PC-3 (cell line): Measurements from ENCODE around the gene RXRA. TPM values are rescaled to one million over a fixed set of nuclear protein-coding genes. Genes with fewer than 3 reads are reported as not detected.

ENCODE experiments used
- ATAC-seq: fragments of 200-7000 bp; cut with Tn5 transposase; 2 replicates; pipeline ENCODE4 v1.9.1; 2020; ENCODE audit warnings: mild to moderate bottlenecking, moderate library complexity
- BruUV-seq: library from RNA; stranded (reverse); fragments of 400-500 nt; replicated peaks from 2 replicates; lab custom pipeline; 2021; lab: Mats Ljungman, UMichigan
- CTCF ChIA-PET: fragments of 300-600 bp; sonication (Branson Sonifier 250); formaldehyde crosslinking; loops from one replicate; lab custom pipeline; 2022; ENCODE audit warnings: antibody characterized with exemption; lab: Charles Lee
- POLR2A ChIA-PET: fragments of 300-600 bp; sonication (Branson Sonifier 250); formaldehyde crosslinking; loops from one replicate; lab custom pipeline; 2022; ENCODE audit warnings: antibody characterized with exemption; ENCODE audit not compliant: unreplicated experiment; lab: Charles Lee
- DNase-seq: peaks from one replicate; pipeline ENCODE4 v3.0.0-alpha.2; 2015
- H2AFZ ChIP-seq: fragments of 300-600 bp; sonication (generic); 2 replicates; pipeline ENCODE4 v1.6.0; 2016; ENCODE audit warnings: antibody characterized with exemption, low read length
- H3F3A ChIP-seq: fragments of 300-600 bp; sonication (generic); one replicate; pipeline ENCODE4 v1.6.0; 2017; ENCODE audit warnings: antibody characterized with exemption, low read length, control low read depth, mild to moderate bottlenecking; ENCODE audit not compliant: unreplicated experiment
- H3K27ac ChIP-seq: fragments of 300-600 bp; sonication (generic); 2 replicates; pipeline ENCODE4 v1.5.1; 2016; ENCODE audit warnings: mild to moderate bottlenecking, low read length
- H3K27me3 ChIP-seq: fragments of 300-600 bp; sonication (generic); 2 replicates; pipeline ENCODE4 v1.6.1; 2016; ENCODE audit warnings: low read length, mixed read lengths
- H3K36me3 ChIP-seq: fragments of 300-600 bp; sonication (generic); 2 replicates; pipeline ENCODE4 v1.6.1; 2016; ENCODE audit warnings: low read depth, mixed run types, low read length, mixed read lengths
- H3K4me1 ChIP-seq: fragments of 300-600 bp; sonication (generic); 2 replicates; pipeline ENCODE4 v1.5.1; 2016; ENCODE audit warnings: low read length; ENCODE audit not compliant: insufficient read depth
- H3K4me2 ChIP-seq: fragments of 300-600 bp; sonication (generic); 2 replicates; pipeline ENCODE4 v1.6.0; 2016; ENCODE audit warnings: low read length
- H3K4me3 ChIP-seq: fragments of 300-600 bp; sonication (generic); 2 replicates; pipeline ENCODE4 v1.5.1; 2016; ENCODE audit warnings: mild to moderate bottlenecking, low read length, mixed read lengths
- H3K79me2 ChIP-seq: fragments of 300-600 bp; sonication (generic); 2 replicates; pipeline ENCODE4 v1.6.1; 2017; ENCODE audit warnings: low read length, mixed read lengths
- H3K9ac ChIP-seq: fragments of 300-600 bp; sonication (generic); 2 replicates; pipeline ENCODE4 v1.6.0; 2016; ENCODE audit warnings: mild to moderate bottlenecking, low read length
- H3K9me2 ChIP-seq: fragments of 300-600 bp; sonication (generic); replicated peaks from 2 replicates; pipeline ENCODE4 v1.6.1; 2016; ENCODE audit warnings: mixed run types, low read length, mixed read lengths
- H3K9me3 ChIP-seq: fragments of 300-600 bp; sonication (generic); 2 replicates; pipeline ENCODE4 v1.6.1; 2016; ENCODE audit warnings: low read length, mixed read lengths
- H4K20me1 ChIP-seq: fragments of 300-600 bp; sonication (generic); 2 replicates; pipeline ENCODE4 v1.6.1; 2016; ENCODE audit warnings: low read length, mixed read lengths
- EZH2 ChIP-seq: fragments of 300-600 bp; sonication (generic); IDR thresholded peaks from one replicate; pipeline ENCODE4 v1.6.1; 2017; ENCODE audit warnings: antibody characterized with exemption, mild to moderate bottlenecking, low read length; ENCODE audit not compliant: unreplicated experiment
- EZH2phosphoT487 ChIP-seq: fragments of 300-600 bp; sonication (generic); IDR thresholded peaks from 2 replicates; pipeline ENCODE4 v1.6.1; 2018; ENCODE audit warnings: mild to moderate bottlenecking, antibody characterized with exemption, low read length, borderline replicate concordance
- intact Hi-C: fragments of 100-400 bp; cut with micrococcal nuclease; formaldehyde crosslinking; loops from 2 replicates; pipeline ENCODE4 v1.9.0; 2023
- total RNA-seq: library from RNA; depleted of rRNA; stranded (reverse); fragments of >200 nt; gene quantifications from 2 replicates; pipeline ENCODE4 v1.2.3, GENCODE V29; 2014
- TF ChIP-seq, protein P1 (sequence below): fragments of 300-600 bp; sonication (generic); conservative IDR thresholded peaks from 2 replicates; pipeline ENCODE4 v1.5.1; 2017; ENCODE audit warnings: antibody characterized with exemption, low read depth, mild to moderate bottlenecking, low read length

The RXRA gene
- total RNA-seq, 1 experiment from 2014 or later, result 17.5 TPM

DNA sequence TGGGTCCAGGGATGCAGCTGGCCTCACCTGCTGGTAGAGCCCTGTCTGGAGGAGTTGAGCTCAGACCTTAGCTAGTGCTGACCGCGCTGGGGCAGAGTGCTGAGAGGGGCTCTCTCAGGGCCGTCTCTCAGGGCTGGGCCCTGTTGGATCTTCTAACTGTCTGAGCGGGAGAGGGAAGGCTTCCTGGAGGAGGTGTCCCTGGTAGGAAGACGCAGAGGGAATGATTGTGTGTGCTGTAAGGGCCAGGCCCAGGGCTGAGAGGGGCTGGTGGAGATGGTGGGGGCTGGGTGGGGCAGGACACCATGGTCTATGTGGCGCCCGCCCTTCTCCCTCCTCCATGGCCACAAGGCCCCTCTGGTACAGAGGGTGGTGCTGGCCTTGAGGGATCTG, 55.0 kb downstream of the RXRA start:
- no peak overlapping the region for H3K9ac ChIP-seq
- H3K27ac ChIP-seq, result no peak overlapping the region
- POLR2A ChIA-PET, result no interaction called here
- no peaks in the 10 kb centered on the region for H3K9me3 ChIP-seq
- H3K4me1 ChIP-seq, result peaks cover 55% of the 10 kb centered on the region
- no peaks in the 10 kb centered on the region for H4K20me1 ChIP-seq
- BruUV-seq, result no TSS peak
- intact Hi-C loops, result no loop called here
- H3K4me3 ChIP-seq, result no peak overlapping the region
- H3K4me2 ChIP-seq, result no peak overlapping the region
- CTCF ChIA-PET, result no interaction called here
- no peaks in the 10 kb centered on the region for H3F3A ChIP-seq
- H3K27me3 ChIP-seq, result no peaks in the 10 kb centered on the region
- no peaks in the 10 kb centered on the region for H3K9me2 ChIP-seq
- DNase-seq, result no peak
- no peak for TF ChIP-seq EZH2phosphoT487
- no peak for TF ChIP-seq EZH2
- TF ChIP-seq, protein P1, sequence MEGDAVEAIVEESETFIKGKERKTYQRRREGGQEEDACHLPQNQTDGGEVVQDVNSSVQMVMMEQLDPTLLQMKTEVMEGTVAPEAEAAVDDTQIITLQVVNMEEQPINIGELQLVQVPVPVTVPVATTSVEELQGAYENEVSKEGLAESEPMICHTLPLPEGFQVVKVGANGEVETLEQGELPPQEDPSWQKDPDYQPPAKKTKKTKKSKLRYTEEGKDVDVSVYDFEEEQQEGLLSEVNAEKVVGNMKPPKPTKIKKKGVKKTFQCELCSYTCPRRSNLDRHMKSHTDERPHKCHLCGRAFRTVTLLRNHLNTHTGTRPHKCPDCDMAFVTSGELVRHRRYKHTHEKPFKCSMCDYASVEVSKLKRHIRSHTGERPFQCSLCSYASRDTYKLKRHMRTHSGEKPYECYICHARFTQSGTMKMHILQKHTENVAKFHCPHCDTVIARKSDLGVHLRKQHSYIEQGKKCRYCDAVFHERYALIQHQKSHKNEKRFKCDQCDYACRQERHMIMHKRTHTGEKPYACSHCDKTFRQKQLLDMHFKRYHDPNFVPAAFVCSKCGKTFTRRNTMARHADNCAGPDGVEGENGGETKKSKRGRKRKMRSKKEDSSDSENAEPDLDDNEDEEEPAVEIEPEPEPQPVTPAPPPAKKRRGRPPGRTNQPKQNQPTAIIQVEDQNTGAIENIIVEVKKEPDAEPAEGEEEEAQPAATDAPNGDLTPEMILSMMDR, result no peak
- peaks cover 82% of the 10 kb centered on the region for H3K79me2 ChIP-seq
- no peaks in the 10 kb centered on the region; the same call in 1 of the 2 replicates for H3K36me3 ChIP-seq
- no peak overlapping the region for H2AFZ ChIP-seq
- ATAC-seq, result no peak

DNA sequence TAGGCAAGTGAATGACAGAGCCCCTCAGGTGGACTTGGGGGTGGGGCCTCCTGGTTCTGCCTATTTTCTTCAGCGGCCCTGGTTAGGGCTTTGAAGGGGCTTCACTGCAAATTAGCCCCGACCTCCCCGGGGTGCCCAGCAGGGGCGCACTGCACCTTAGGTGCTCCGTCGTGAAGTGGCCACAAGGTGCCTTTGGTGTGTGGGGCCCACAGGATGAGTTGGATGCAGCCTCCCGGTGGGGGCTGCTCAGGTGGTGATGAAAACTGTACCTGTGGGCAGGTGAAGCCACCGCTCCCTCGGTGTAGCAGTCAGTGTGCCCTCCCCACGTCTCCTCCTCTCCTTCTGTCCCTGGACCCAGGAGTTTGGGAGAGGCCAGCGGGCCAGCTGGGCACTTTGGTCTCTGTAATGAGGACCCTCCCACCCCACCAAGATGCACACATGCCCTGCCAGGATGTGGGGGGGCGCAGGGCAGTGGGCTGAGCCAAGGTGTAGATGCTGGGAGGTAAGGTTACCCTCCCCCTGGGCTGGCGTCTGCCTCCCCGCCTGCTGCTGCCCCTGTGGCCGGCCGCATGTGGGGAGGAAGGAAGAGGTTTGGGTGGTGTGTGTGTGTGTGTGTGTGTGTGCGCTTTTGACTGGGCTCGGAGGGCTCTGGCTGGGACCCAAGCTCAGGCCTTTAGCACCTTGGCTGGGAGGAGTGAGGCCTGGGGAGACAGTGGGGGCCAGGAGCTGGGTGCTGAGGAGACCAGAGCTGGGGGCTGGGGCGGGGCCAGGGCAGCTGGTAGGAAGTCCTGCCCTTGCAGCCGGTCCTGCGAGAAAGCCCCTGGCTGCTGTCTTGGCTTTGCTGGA, 55.6 kb downstream of the RXRA start:
- no peak for ATAC-seq
- no peak overlapping the region for H3K27ac ChIP-seq
- TF ChIP-seq, protein P1, result peak; percentile 40
- no peak for TF ChIP-seq EZH2
- no peak for TF ChIP-seq EZH2phosphoT487
- H3F3A ChIP-seq, result no peaks in the 10 kb centered on the region
- no TSS peak for BruUV-seq
- intact Hi-C loops, result no loop called here
- CTCF ChIA-PET, result no interaction called here
- H3K9ac ChIP-seq, result no peak overlapping the region
- H3K4me3 ChIP-seq, result no peak overlapping the region
- H3K27me3 ChIP-seq, result no peaks in the 10 kb centered on the region
- H3K9me3 ChIP-seq, result no peaks in the 10 kb centered on the region
- no peaks in the 10 kb centered on the region for H4K20me1 ChIP-seq
- H3K36me3 ChIP-seq, result no peaks in the 10 kb centered on the region; the same call in 1 of the 2 replicates
- POLR2A ChIA-PET, result no interaction called here
- H3K79me2 ChIP-seq, result peaks cover 80% of the 10 kb centered on the region
- no peak overlapping the region for H3K4me2 ChIP-seq
- no peaks in the 10 kb centered on the region for H3K9me2 ChIP-seq
- H3K4me1 ChIP-seq, result peaks cover 55% of the 10 kb centered on the region
- DNase-seq, result no peak
- no peak overlapping the region for H2AFZ ChIP-seq

DNA sequence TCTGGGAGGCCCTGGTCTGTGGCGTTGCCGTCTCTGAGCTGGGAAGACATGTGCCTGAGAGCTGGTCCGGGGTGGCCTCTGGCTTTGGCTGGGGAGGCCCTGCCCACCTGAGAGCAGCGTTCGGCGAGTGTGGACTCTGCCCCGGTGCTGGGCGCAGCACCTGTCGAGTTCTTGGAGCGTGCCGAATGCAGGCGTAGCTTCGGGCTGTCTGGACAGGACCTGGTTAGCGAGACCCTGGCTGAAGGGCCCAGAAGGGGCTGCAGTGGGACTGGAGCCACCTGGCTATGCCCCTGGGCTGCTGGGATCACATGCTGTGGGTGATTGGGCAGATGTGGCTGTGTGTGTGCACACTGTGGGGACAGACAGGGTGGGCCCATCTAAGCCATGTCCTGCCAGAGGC, 56.5 kb downstream of the RXRA start:
- Histone ChIP-seq H3K4me1 (peaks cover 48% of the 10 kb centered on the region), H3F3A (no peaks in the 10 kb centered on the region), H2AFZ (no peak overlapping the region), H3K4me2 (no peak overlapping the region), H4K20me1 (no peaks in the 10 kb centered on the region), H3K9me2 (no peaks in the 10 kb centered on the region), H3K27ac (no peak overlapping the region), H3K79me2 (peaks cover 78% of the 10 kb centered on the region), H3K36me3 (no peaks in the 10 kb centered on the region; the same call in 1 of the 2 replicates), H3K4me3 (no peak overlapping the region), H3K27me3 (no peaks in the 10 kb centered on the region), H3K9ac (no peak overlapping the region), H3K9me3 (no peaks in the 10 kb centered on the region)
- POLR2A ChIA-PET, result no interaction called here
- DNase-seq (no peak), ATAC-seq (no peak)
- CTCF ChIA-PET, result no interaction called here
- no peak for TF ChIP-seq EZH2
- TF ChIP-seq EZH2phosphoT487, result no peak
- BruUV-seq, result no TSS peak
- intact Hi-C loops, result no loop called here
